Cerebellar cortex (tissue), 1 donor: ENCODE results near the gene BOD1.
A peak's percentile ranks its signal among the peaks of the same experiment; 100 is the strongest.

ENCODE experiments used
- DNase-seq: peaks from one replicate; pipeline ENCODE4 v3.0.0-alpha.2; 2015; ENCODE audit warnings: low spot score

Gene BOD1

GRCh38 chr5:173616577-173617118 lies at the start of gene BOD1:
Gene BOD1, minus strand, starts transcription at chr5:173616650. Its CDS starts 214 bp downstream, at chr5:173616436.
- DNase-seq, result peak; percentile 98

GRCh38 chr5:173665326-173665725 lies 48.9 kb upstream of the BOD1 start:
- no peak for DNase-seq

GRCh38 chr5:173664154-173664526 lies 47.7 kb upstream of the BOD1 start:
- DNase-seq, result no peak

GRCh38 chr5:173663352-173664153 lies 47.1 kb upstream of the BOD1 start:
- DNase-seq, result no peak

- no peak for DNase-seq
Measured at GRCh38 chr5:173662581-173663351, 46.3 kb upstream of the BOD1 start.

- no peak for DNase-seq
Measured at GRCh38 chr5:173660481-173661280, 44.2 kb upstream of the BOD1 start.

GRCh38 chr5:173659423-173659822 lies 43.0 kb upstream of the BOD1 start:
- DNase-seq, result no peak

GRCh38 chr5:173657741-173658356 lies 41.4 kb upstream of the BOD1 start:
- DNase-seq, result no peak

- no peak for DNase-seq
Measured at GRCh38 chr5:173655196-173655797, 38.8 kb upstream of the BOD1 start.

GRCh38 chr5:173653822-173654523 lies 37.5 kb upstream of the BOD1 start:
- DNase-seq, result no peak

- DNase-seq, result no peak
Measured at GRCh38 chr5:173648308-173648866, 31.9 kb upstream of the BOD1 start.

- no peak for DNase-seq
Measured at GRCh38 chr5:173646692-173647091, 30.2 kb upstream of the BOD1 start.

GRCh38 chr5:173645890-173646574 lies 29.6 kb upstream of the BOD1 start:
- DNase-seq, result no peak

GRCh38 chr5:173645437-173645807 lies 29.0 kb upstream of the BOD1 start:
- DNase-seq, result no peak

- DNase-seq, result no peak
Measured at GRCh38 chr5:173644673-173645436, 28.4 kb upstream of the BOD1 start.

GRCh38 chr5:173643964-173644363 lies 27.5 kb upstream of the BOD1 start:
- peak; percentile 94 for DNase-seq

- DNase-seq, result no peak
Measured at GRCh38 chr5:173642895-173643481, 26.5 kb upstream of the BOD1 start.

- DNase-seq, result no peak
Measured at GRCh38 chr5:173642191-173642816, 25.9 kb upstream of the BOD1 start.
